Liver (tissue), 9 donors: ENCODE data around the gene PDRG1. TPM values are rescaled to one million over a fixed set of nuclear protein-coding genes. Genes with fewer than 3 reads are reported as not detected.
A peak's percentile ranks its signal among the peaks of the same experiment; 100 is the strongest.

ENCODE experiments used
- DNase-seq: peaks from one replicate; pipeline ENCODE4 v3.0.0-alpha.2; 2017; ENCODE audit warnings: low spot score
- H3K27ac ChIP-seq, 2 donors: one replicate each; pipeline ENCODE4 v1.7.0; 2013; ENCODE audit warnings: inconsistent platforms in 2 of 2, low read length in 2 of 2, control low read depth in 1 of 2, low read depth in 1 of 2, mild to moderate bottlenecking in 1 of 2
- H3K27me3 ChIP-seq, 4 donors: one replicate each; pipeline versions ENCODE4 v1.6.1 to v1.7.0; 2013; ENCODE audit warnings: low read length in 3 of 4, inconsistent platforms in 1 of 4, mild to moderate bottlenecking in 1 of 4, moderate library complexity in 1 of 4; ENCODE audit not compliant: control insufficient read depth in 4 of 4, insufficient read depth in 4 of 4
- H3K36me3 ChIP-seq, 4 donors: one replicate each; pipeline versions ENCODE4 v1.6.1 to v1.7.0; 2013; ENCODE audit warnings: low read length in 3 of 4, mild to moderate bottlenecking in 3 of 4, low read depth in 1 of 4, moderate library complexity in 1 of 4; ENCODE audit not compliant: control insufficient read depth in 4 of 4, insufficient read depth in 3 of 4
- H3K4me1 ChIP-seq, 4 donors: one replicate each; pipeline versions ENCODE4 v1.6.1 to v1.7.0; 2013; ENCODE audit warnings: low read length in 3 of 4, mild to moderate bottlenecking in 3 of 4, moderate library complexity in 1 of 4; ENCODE audit not compliant: control insufficient read depth in 4 of 4, insufficient read depth in 4 of 4
- H3K4me3 ChIP-seq, 3 donors: one replicate each; pipeline versions ENCODE4 v1.6.1 to v1.7.0; 2013; ENCODE audit warnings: low read length in 3 of 3, control low read depth in 1 of 3, low read depth in 1 of 3, mild to moderate bottlenecking in 1 of 3
- H3K9ac ChIP-seq, 2 donors: one replicate each; pipeline ENCODE4 v1.7.0; 2013; ENCODE audit warnings: low read length in 2 of 2, mild to moderate bottlenecking in 2 of 2, moderate library complexity in 2 of 2, control low read depth in 1 of 2, low read depth in 1 of 2
- H3K9me3 ChIP-seq, 4 donors: one replicate each; pipeline versions ENCODE4 v1.6.1 to v1.7.0; 2013; ENCODE audit warnings: low read length in 3 of 4; ENCODE audit not compliant: control insufficient read depth in 4 of 4
- ATF3 ChIP-seq: IDR thresholded peaks from 2 replicates; pipeline ENCODE4 v1.6.1; 2016; ENCODE audit warnings: antibody characterized with exemption
- CTCF ChIP-seq: fragments of 150-350 bp; IDR thresholded peaks from 2 replicates; pipeline ENCODE4 v1.5.1; 2017; ENCODE audit warnings: improper control_type of control experiment, low read depth, low read length; ENCODE audit not compliant: missing input control
- EGR1 ChIP-seq, 2 donors: IDR thresholded peaks; 2 replicates each; pipeline ENCODE4 v1.6.1; 2016 to 2018; ENCODE audit warnings: antibody characterized with exemption in 2 of 2, low read depth in 2 of 2
- FOXA1 ChIP-seq: IDR thresholded peaks from 2 replicates; pipeline ENCODE4 v1.6.1; 2016; ENCODE audit warnings: antibody characterized with exemption
- FOXA2 ChIP-seq: IDR thresholded peaks from 2 replicates; pipeline ENCODE4 v1.6.1; 2016; ENCODE audit warnings: antibody characterized with exemption
- GABPA ChIP-seq, 2 donors: IDR thresholded peaks in 1 of 2; conservative IDR thresholded peaks in 1 of 2; 2 replicates each; pipeline ENCODE4 v1.6.1; 2016; ENCODE audit warnings: antibody characterized with exemption in 2 of 2, mild to moderate bottlenecking in 1 of 2, moderate library complexity in 1 of 2
- HNF4A ChIP-seq, 2 donors: conservative IDR thresholded peaks; 2 replicates each; pipeline ENCODE4 v1.6.1; 2016; ENCODE audit warnings: antibody characterized with exemption in 2 of 2, mild to moderate bottlenecking in 2 of 2
- HNF4G ChIP-seq: IDR thresholded peaks from 2 replicates; pipeline ENCODE4 v1.6.1; 2016; ENCODE audit warnings: antibody characterized with exemption
- JUND ChIP-seq, 2 donors: IDR thresholded peaks; 2 replicates each; pipeline ENCODE4 v1.6.1; 2016; ENCODE audit warnings: antibody characterized with exemption in 2 of 2
- NR2F2 ChIP-seq: IDR thresholded peaks from 2 replicates; pipeline ENCODE4 v1.6.1; 2016; ENCODE audit warnings: antibody characterized with exemption
- RAD21 ChIP-seq, 2 donors: IDR thresholded peaks; 2 replicates each; pipeline ENCODE4 v1.6.1; 2016; ENCODE audit warnings: antibody characterized with exemption in 2 of 2, mild to moderate bottlenecking in 2 of 2
- REST ChIP-seq: IDR thresholded peaks from 2 replicates; pipeline ENCODE4 v1.6.1; 2016; ENCODE audit warnings: antibody characterized with exemption, mild to moderate bottlenecking
- RXRA ChIP-seq, 2 donors: IDR thresholded peaks; 2 replicates each; pipeline ENCODE4 v1.6.1; 2017 to 2018; ENCODE audit warnings: antibody characterized with exemption in 2 of 2, mild to moderate bottlenecking in 1 of 2
- SP1 ChIP-seq: IDR thresholded peaks from 2 replicates; pipeline ENCODE4 v1.6.1; 2018; ENCODE audit warnings: antibody characterized with exemption, mild to moderate bottlenecking
- TAF1 ChIP-seq: conservative IDR thresholded peaks from 2 replicates; pipeline ENCODE4 v1.6.1; 2016; ENCODE audit warnings: antibody characterized with exemption, mild to moderate bottlenecking
- YY1 ChIP-seq: IDR thresholded peaks from 2 replicates; pipeline ENCODE4 v1.6.1; 2016; ENCODE audit warnings: antibody characterized with exemption, mild to moderate bottlenecking
- ZBTB33 ChIP-seq: IDR thresholded peaks from 2 replicates; pipeline ENCODE4 v1.6.1; 2016; ENCODE audit warnings: antibody characterized with exemption
- WGBS: extraction: QIAGEN DNeasy Blood & Tissue Kit; methylation state at CpG from one replicate; pipeline ENCODE4 v1.1.7; 2013; 5-methylcytosine and 5-hydroxymethylcytosine counted together
- polyA plus RNA-seq, 2 donors: library from polyadenylated mRNA; stranded (reverse) in 1 of 2; unstranded in 1 of 2; fragments of 200-250 nt in 1 of 2; fragments of >200 nt in 1 of 2; fragmentation: Nextera tagmentation in 1 of 2; extraction: Ambion mirVana in 1 of 2; gene quantifications; one replicate each; pipeline versions ENCODE4 v1.2.1 to v1.2.3, GENCODE V29; 2013 to 2015
- total RNA-seq, 2 donors: library from RNA; depleted of rRNA; stranded (reverse); fragments of >200 nt; gene quantifications; one replicate each; pipeline ENCODE4 v1.2.3, GENCODE V29; 2014
- TF ChIP-seq, protein P1 (sequence below): IDR thresholded peaks from 2 replicates; pipeline ENCODE4 v1.6.1; 2016; ENCODE audit warnings: antibody characterized with exemption
- donor health status: healthy.
- donor health status: healthy.
- donor health status: healthy.
- donor health status: healthy.
- donor health status: healthy.

Gene PDRG1
- total and polyA plus RNA-seq, 4 donors, result 2.2 to 8.0 (median 3.6) TPM

DNA sequence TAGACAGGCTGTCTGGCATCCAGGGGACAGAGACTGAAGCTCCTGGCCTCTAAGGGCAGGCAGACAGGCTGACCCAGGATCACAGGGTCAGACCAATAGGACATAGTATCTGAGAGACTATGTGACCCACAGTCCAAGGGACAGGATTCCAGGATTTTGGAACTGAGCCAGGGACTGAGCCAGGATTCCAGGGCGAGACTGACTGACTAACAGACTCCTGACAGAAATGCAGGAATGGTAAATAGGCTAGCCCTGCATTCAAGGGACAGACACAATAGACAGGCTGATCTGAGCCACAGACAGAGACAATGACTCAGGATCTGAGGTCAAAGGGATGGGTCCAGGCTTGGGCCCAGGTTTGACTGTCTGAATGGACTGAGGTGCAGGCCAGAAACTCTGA is 35.9 kb upstream of the PDRG1 start:
- Histone ChIP-seq H3K27ac (no peak overlapping the region), H3K4me3 (no peak overlapping the region), H3K36me3 (no peaks in the 10 kb centered on the region), H3K27me3 (peaks cover 0 to 4% (median 0%) of the 10 kb centered on the region in 4 donors), H3K4me1 (no peaks in the 10 kb centered on the region), H3K9ac (no peak overlapping the region), H3K9me3 (no peaks in the 10 kb centered on the region)
- 31% methylated on average over 1 of the region's 1 CpG for WGBS
- DNase-seq, result no peak
- no peak for TF ChIP-seq FOXA1
- TF ChIP-seq YY1, result no peak
- no peak for TF ChIP-seq CTCF
- TF ChIP-seq HNF4G, result peak; percentile 83
- TF ChIP-seq NR2F2, result peak; percentile 90
- TF ChIP-seq HNF4A (conservative IDR thresholded peaks at IDR 0.05), result peak; percentile 91 to 98
- no peak for TF ChIP-seq SP1

- Histone ChIP-seq H3K27ac (no peak overlapping the region), H3K9ac (no peak overlapping the region), H3K9me3 (no peaks in the 10 kb centered on the region), H3K27me3 (peaks cover 0 to 4% (median 2%) of the 10 kb centered on the region in 4 donors), H3K4me1 (no peaks in the 10 kb centered on the region), H3K36me3 (no peaks in the 10 kb centered on the region), H3K4me3 (no peak overlapping the region)
- WGBS, result 42% methylated on average over 6 of the region's 6 CpGs
- DNase-seq, result no peak
- TF ChIP-seq GABPA (IDR thresholded peaks at IDR 0.05 in 1 of 2, conservative IDR thresholded peaks at IDR 0.05 in 1 of 2), result no peak
- no peak for TF ChIP-seq JUND (IDR thresholded peaks at IDR 0.05)
- no peak for TF ChIP-seq RAD21 (IDR thresholded peaks at IDR 0.05)
- TF ChIP-seq FOXA2, result no peak
- no peak for TF ChIP-seq HNF4G
- TF ChIP-seq YY1, result no peak
- no peak for TF ChIP-seq EGR1 (IDR thresholded peaks at IDR 0.05; ENCODE audit: low read depth in 2 of 2)
- TF ChIP-seq CTCF, result no peak
- no peak for TF ChIP-seq FOXA1
- no peak for TF ChIP-seq HNF4A (conservative IDR thresholded peaks at IDR 0.05)
- TF ChIP-seq TAF1, result no peak
- TF ChIP-seq ZBTB33, result no peak
- no peak for TF ChIP-seq RXRA (IDR thresholded peaks at IDR 0.05)
- TF ChIP-seq, protein P1, sequence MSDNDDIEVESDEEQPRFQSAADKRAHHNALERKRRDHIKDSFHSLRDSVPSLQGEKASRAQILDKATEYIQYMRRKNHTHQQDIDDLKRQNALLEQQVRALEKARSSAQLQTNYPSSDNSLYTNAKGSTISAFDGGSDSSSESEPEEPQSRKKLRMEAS, result no peak
- TF ChIP-seq ATF3, result no peak
- no peak for TF ChIP-seq SP1
- no peak for TF ChIP-seq NR2F2
- TF ChIP-seq REST, result no peak
Observed at GRCh38 chr20:31984981-31985471, 33.2 kb upstream of the PDRG1 start.
